Hepatocyte (in vitro differentiated cells): ENCODE results near the gene MAP3K3. TPM values are rescaled to one million over a fixed set of nuclear protein-coding genes. Genes with fewer than 3 reads are reported as not detected.

Experiments
- DNase-seq: peaks from one replicate; pipeline ENCODE4 v3.0.0-alpha.2; 2016; ENCODE audit warnings: low spot score
- H2AFZ ChIP-seq: fragments of 200-600 bp; sonication (generic); 2 replicates; pipeline ENCODE4 v1.6.0; 2016; ENCODE audit warnings: antibody characterized with exemption, mild to moderate bottlenecking
- H3K27ac ChIP-seq: fragments of 200-600 bp; sonication (generic); 2 replicates; pipeline ENCODE4 v1.5.1; 2016; ENCODE audit warnings: mild to moderate bottlenecking
- H3K27me3 ChIP-seq: fragments of 200-600 bp; sonication (generic); 2 replicates; pipeline ENCODE4 v1.6.1; 2016
- H3K36me3 ChIP-seq: fragments of 200-600 bp; sonication (generic); replicated peaks from 2 replicates; pipeline ENCODE4 v1.5.1; 2016; ENCODE audit warnings: low read depth; ENCODE audit not compliant: insufficient read depth
- H3K4me1 ChIP-seq: fragments of 200-600 bp; sonication (generic); 2 replicates; pipeline ENCODE4 v1.5.1; 2016; ENCODE audit warnings: mild to moderate bottlenecking, moderate library complexity; ENCODE audit not compliant: insufficient read depth
- H3K4me2 ChIP-seq: fragments of 200-600 bp; sonication (generic); 2 replicates; pipeline ENCODE4 v1.6.0; 2016
- H3K4me3 ChIP-seq: fragments of 200-600 bp; sonication (generic); 2 replicates; pipeline ENCODE4 v1.5.1; 2016; ENCODE audit warnings: mild to moderate bottlenecking
- H3K79me2 ChIP-seq: fragments of 200-600 bp; sonication (generic); 2 replicates; pipeline ENCODE4 v1.6.0; 2017; ENCODE audit warnings: mild to moderate bottlenecking
- H3K9me2 ChIP-seq: fragments of 200-600 bp; sonication (generic); replicated peaks from 2 replicates; pipeline ENCODE4 v1.6.0; 2017; ENCODE audit warnings: mild to moderate bottlenecking; ENCODE audit not compliant: insufficient read depth
- H3K9me3 ChIP-seq: fragments of 200-600 bp; sonication (generic); 2 replicates; pipeline ENCODE4 v1.5.1; 2016; ENCODE audit warnings: low read depth, mild to moderate bottlenecking
- H4K20me1 ChIP-seq: fragments of 200-600 bp; sonication (generic); 2 replicates; pipeline ENCODE4 v1.6.0; 2016; ENCODE audit warnings: mild to moderate bottlenecking; ENCODE audit not compliant: insufficient read depth, poor library complexity, severe bottlenecking
- EZH2 ChIP-seq: fragments of 200-600 bp; sonication (generic); IDR thresholded peaks from 2 replicates; pipeline ENCODE4 v1.6.1; 2016; ENCODE audit warnings: antibody characterized with exemption, mild to moderate bottlenecking, borderline replicate concordance
- EZH2phosphoT487 ChIP-seq: fragments of 200-600 bp; sonication (generic); IDR thresholded peaks from one replicate; pipeline ENCODE4 v1.6.1; 2018; ENCODE audit warnings: antibody characterized with exemption, mild to moderate bottlenecking, low read depth, moderate library complexity; ENCODE audit not compliant: unreplicated experiment, severe bottlenecking
- WGBS: methylation state at CpG from one replicate; pipeline ENCODE4 v1.1.6; 2016; ENCODE audit warnings: low lambda C conversion rate; ENCODE audit errors: missing lambda C conversion rate; 5-methylcytosine and 5-hydroxymethylcytosine counted together
- polyA plus RNA-seq: library from polyadenylated mRNA; unstranded; fragments of >200 nt; fragmentation: Nextera tagmentation; extraction: Ambion mirVana; gene quantifications from 2 replicates; pipeline ENCODE4 v1.2.1, GENCODE V29; 2016
- total RNA-seq: library from RNA; depleted of rRNA; stranded (reverse); fragments of >200 nt; gene quantifications from 2 replicates; pipeline ENCODE4 v1.2.3, GENCODE V29; 2014
- TF ChIP-seq, protein P1 (sequence below): fragments of 200-600 bp; sonication (generic); IDR thresholded peaks from 2 replicates; pipeline ENCODE4 v1.5.1; 2016; ENCODE audit warnings: antibody characterized with exemption, mild to moderate bottlenecking; ENCODE audit not compliant: poor library complexity

Gene MAP3K3
- total and polyA plus RNA-seq, 2 experiments from 2014 or later: 13.4 to 15.5 TPM

DNA sequence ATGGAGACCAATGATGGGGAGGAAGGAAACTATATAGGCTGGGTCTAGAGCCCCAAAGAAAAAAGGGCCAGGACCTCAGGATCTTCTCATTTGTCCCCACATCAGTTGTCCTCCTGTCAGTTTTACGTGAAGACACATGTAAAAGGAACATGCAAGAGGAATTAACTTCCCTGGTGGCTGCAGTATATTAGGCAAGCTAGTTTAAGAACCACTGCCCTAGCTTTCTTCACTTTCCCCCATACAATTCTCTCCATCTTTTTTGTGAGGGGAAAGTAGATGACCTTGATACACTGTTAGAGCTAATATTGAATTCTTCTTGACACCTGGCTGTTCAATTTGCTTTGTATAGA lies 2.3 kb downstream of the MAP3K3 start:
- no peak overlapping the region for H3K27ac ChIP-seq
- H3K4me1 ChIP-seq: peaks cover 12% of the 10 kb centered on the region
- DNase-seq: no peak
- H3K79me2 ChIP-seq: peaks cover 64% of the 10 kb centered on the region
- no peaks in the 10 kb centered on the region for H3K27me3 ChIP-seq
- TF ChIP-seq EZH2: no peak
- no peaks in the 10 kb centered on the region for H3K36me3 ChIP-seq
- no peaks in the 10 kb centered on the region for H3K9me2 ChIP-seq
- H3K9me3 ChIP-seq: no peaks in the 10 kb centered on the region
- no peak overlapping the region for H3K4me3 ChIP-seq
- H3K4me2 ChIP-seq: peak overlapping the region; percentile 93
- H2AFZ ChIP-seq: no peak overlapping the region
- 93% methylated on average over 1 of the region's 1 CpG for WGBS
- H4K20me1 ChIP-seq: peaks cover 40% of the 10 kb centered on the region

DNA sequence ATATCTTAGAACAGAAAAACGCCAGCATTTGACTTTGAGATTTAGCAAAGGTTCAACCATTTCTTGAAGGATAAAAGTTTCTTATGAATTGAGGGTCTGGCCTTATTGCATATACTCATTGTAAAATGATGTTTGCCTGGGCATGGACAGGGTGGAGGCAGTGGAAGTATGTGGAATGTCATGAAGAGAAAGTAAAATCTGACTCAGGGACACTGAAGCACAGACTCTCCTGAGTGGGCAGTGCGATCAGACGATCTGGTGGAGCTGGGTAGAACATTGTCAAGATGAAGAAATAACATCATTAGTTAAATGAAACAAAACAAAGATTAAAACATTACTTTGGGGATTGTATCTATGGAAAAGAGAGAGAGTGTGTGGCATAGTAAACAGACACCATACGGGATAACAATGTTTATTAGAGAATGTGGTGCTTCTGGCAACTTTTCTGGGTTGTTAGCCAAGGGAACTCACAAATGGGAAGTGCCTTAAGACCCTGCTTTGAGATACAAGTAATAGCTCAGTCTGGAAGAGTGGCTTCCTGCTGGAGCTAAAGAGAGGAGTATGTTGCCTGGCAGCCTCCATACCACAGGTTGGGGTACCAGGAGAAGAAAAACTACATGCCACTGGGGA lies 4.4 kb downstream of the MAP3K3 start:
- no peak overlapping the region for H3K4me3 ChIP-seq
- no peak for TF ChIP-seq EZH2
- TF ChIP-seq EZH2phosphoT487: no peak
- TF ChIP-seq, protein P1, sequence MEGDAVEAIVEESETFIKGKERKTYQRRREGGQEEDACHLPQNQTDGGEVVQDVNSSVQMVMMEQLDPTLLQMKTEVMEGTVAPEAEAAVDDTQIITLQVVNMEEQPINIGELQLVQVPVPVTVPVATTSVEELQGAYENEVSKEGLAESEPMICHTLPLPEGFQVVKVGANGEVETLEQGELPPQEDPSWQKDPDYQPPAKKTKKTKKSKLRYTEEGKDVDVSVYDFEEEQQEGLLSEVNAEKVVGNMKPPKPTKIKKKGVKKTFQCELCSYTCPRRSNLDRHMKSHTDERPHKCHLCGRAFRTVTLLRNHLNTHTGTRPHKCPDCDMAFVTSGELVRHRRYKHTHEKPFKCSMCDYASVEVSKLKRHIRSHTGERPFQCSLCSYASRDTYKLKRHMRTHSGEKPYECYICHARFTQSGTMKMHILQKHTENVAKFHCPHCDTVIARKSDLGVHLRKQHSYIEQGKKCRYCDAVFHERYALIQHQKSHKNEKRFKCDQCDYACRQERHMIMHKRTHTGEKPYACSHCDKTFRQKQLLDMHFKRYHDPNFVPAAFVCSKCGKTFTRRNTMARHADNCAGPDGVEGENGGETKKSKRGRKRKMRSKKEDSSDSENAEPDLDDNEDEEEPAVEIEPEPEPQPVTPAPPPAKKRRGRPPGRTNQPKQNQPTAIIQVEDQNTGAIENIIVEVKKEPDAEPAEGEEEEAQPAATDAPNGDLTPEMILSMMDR: no peak
- H3K36me3 ChIP-seq: no peaks in the 10 kb centered on the region
- DNase-seq: no peak
- H3K4me2 ChIP-seq: peak overlapping the region; percentile 42
- no peak overlapping the region for H2AFZ ChIP-seq
- H3K9me2 ChIP-seq: no peaks in the 10 kb centered on the region
- no peaks in the 10 kb centered on the region for H3K27me3 ChIP-seq
- no peak overlapping the region for H3K27ac ChIP-seq
- peaks cover 81% of the 10 kb centered on the region for H3K79me2 ChIP-seq
- H3K9me3 ChIP-seq: no peaks in the 10 kb centered on the region
- peaks cover 40% of the 10 kb centered on the region for H4K20me1 ChIP-seq
- H3K4me1 ChIP-seq: peaks cover 12% of the 10 kb centered on the region
- 72% methylated on average over 4 of the region's 4 CpGs for WGBS

DNA sequence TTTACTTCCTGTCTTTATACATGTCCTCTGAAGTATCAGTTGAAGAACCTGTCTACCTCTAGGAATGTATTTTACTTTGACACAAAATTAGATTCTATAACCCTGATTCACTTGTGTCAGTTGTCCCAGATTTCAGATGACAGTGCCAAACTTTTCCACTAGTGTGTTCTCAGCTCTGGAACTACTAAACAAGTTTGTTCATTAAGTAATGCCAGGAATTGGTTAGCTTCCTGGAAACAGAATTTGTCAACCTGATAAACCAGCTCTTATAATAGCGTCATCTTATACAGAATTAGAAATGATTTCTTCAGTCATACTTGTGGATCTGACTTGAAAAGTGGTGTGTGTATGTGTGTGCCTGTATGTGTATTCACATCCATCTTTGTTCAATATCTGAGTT lies 7.4 kb downstream of the MAP3K3 start:
- 100% methylated on average over 1 of the region's 1 CpG for WGBS
- Histone ChIP-seq H3K9me2 (no peaks in the 10 kb centered on the region), H3K9me3 (no peaks in the 10 kb centered on the region), H3K4me2 (no peak overlapping the region), H3K79me2 (peaks cover 70% of the 10 kb centered on the region), H2AFZ (no peak overlapping the region), H3K4me1 (peaks cover 4% of the 10 kb centered on the region), H3K27me3 (no peaks in the 10 kb centered on the region), H4K20me1 (peaks cover 27% of the 10 kb centered on the region), H3K4me3 (no peak overlapping the region), H3K27ac (no peak overlapping the region), H3K36me3 (no peaks in the 10 kb centered on the region)
- TF ChIP-seq, protein P1: no peak
- TF ChIP-seq EZH2phosphoT487 (no peak), EZH2 (no peak)
- DNase-seq: no peak

DNA sequence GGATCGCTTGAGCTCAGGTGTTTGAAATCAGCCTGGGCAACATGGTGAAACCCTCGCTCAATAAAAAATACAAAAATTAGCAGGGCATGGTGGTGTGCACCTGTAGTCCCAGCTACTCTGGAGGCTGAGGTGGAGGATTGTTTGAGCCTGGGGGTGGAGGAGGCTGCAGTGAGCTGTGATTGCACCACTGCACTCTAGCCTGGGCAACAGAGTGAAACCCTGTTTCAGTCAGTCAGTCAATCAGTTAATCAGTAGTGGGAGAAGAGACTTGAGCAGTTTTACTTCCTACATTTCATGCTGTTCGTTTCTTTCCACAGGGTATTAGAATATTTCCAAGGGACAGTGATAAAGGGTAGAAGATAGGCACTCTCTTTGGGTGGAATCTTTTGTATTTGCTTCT lies 8.8 kb downstream of the MAP3K3 start:
- H3K36me3 ChIP-seq: no peaks in the 10 kb centered on the region
- H3K27me3 ChIP-seq: no peaks in the 10 kb centered on the region
- peaks cover 4% of the 10 kb centered on the region for H3K4me1 ChIP-seq
- WGBS: 88% methylated on average over 3 of the region's 3 CpGs
- H3K9me2 ChIP-seq: no peaks in the 10 kb centered on the region
- peaks cover 56% of the 10 kb centered on the region for H3K79me2 ChIP-seq
- TF ChIP-seq, protein P1: no peak
- TF ChIP-seq EZH2 (no peak), EZH2phosphoT487 (no peak)
- DNase-seq: no peak
- H3K4me3 ChIP-seq: no peak overlapping the region
- H2AFZ ChIP-seq: no peak overlapping the region
- no peak overlapping the region for H3K4me2 ChIP-seq
- no peak overlapping the region for H3K27ac ChIP-seq
- H3K9me3 ChIP-seq: no peaks in the 10 kb centered on the region
- H4K20me1 ChIP-seq: peaks cover 14% of the 10 kb centered on the region
